OCI-LY3 (cell line): ENCODE measurements around the gene PTN.

ENCODE experiments used
- CTCF ChIP-seq: fragments of 200-600, 300-600 bp; sonication (generic); IDR thresholded peaks from 2 replicates; pipeline ENCODE4 v1.5.1; 2014; ENCODE audit warnings: antibody characterized with exemption, low read length, low read depth
- EZH2phosphoT487 ChIP-seq: fragments of 200-600 bp; shearing (Covaris generic); IDR thresholded peaks from 2 replicates; pipeline ENCODE4 v1.6.1; 2018; ENCODE audit warnings: antibody characterized with exemption, mixed run types, low read depth

GRCh38 chr7:137209151-137209817 is 134.2 kb downstream of the PTN start:
- TF ChIP-seq CTCF (no peak), EZH2phosphoT487 (no peak)
